WERI-Rb-1 (cell line): ENCODE measurements around the gene LAX1.
A peak's percentile ranks its signal among the peaks of the same experiment; 100 is the strongest.

ENCODE experiments used
- DNase-seq: peaks from one replicate; pipeline ENCODE4 v3.0.0-alpha.2; 2020
- H3K27ac ChIP-seq: fragments of 250-450 bp; sonication (Bioruptor Pico); 2 replicates; pipeline ENCODE4 v1.5.1; 2020; ENCODE audit warnings: mild to moderate bottlenecking, moderate library complexity
- H3K27me3 ChIP-seq: fragments of 250-450 bp; sonication (Bioruptor Pico); 2 replicates; pipeline ENCODE4 v1.5.1; 2021; ENCODE audit warnings: mild to moderate bottlenecking, low read depth, moderate library complexity; ENCODE audit not compliant: insufficient read depth, severe bottlenecking
- H3K36me3 ChIP-seq: fragments of 250-450 bp; sonication (Bioruptor Pico); 2 replicates; pipeline ENCODE4 v1.5.1; 2020; ENCODE audit warnings: mild to moderate bottlenecking, moderate library complexity
- H3K4me3 ChIP-seq: 2 replicates; pipeline ENCODE4 v1.5.1; 2011; ENCODE audit warnings: low read depth, mild to moderate bottlenecking, control low read depth, low read length
- H3K9me3 ChIP-seq: fragments of 250-450 bp; sonication (Bioruptor Pico); 2 replicates; pipeline ENCODE4 v1.5.1; 2021; ENCODE audit warnings: mild to moderate bottlenecking, moderate library complexity; ENCODE audit not compliant: severe bottlenecking
- TF ChIP-seq, protein P1 (sequence below): IDR thresholded peaks from 2 replicates; pipeline ENCODE4 v1.5.1; 2011; ENCODE audit warnings: low read depth, mild to moderate bottlenecking, control low read depth, inconsistent platforms, low read length

Gene LAX1

GRCh38 chr1:203796236-203796605, 31.2 kb downstream of the LAX1 start:
- Histone ChIP-seq H3K36me3 (peaks cover 52% of the 10 kb centered on the region), H3K27ac (peak overlapping the region; percentile 96), H3K27me3 (no peaks in the 10 kb centered on the region), H3K4me3 (peak overlapping the region; percentile 78), H3K9me3 (no peaks in the 10 kb centered on the region)
- TF ChIP-seq, protein P1, sequence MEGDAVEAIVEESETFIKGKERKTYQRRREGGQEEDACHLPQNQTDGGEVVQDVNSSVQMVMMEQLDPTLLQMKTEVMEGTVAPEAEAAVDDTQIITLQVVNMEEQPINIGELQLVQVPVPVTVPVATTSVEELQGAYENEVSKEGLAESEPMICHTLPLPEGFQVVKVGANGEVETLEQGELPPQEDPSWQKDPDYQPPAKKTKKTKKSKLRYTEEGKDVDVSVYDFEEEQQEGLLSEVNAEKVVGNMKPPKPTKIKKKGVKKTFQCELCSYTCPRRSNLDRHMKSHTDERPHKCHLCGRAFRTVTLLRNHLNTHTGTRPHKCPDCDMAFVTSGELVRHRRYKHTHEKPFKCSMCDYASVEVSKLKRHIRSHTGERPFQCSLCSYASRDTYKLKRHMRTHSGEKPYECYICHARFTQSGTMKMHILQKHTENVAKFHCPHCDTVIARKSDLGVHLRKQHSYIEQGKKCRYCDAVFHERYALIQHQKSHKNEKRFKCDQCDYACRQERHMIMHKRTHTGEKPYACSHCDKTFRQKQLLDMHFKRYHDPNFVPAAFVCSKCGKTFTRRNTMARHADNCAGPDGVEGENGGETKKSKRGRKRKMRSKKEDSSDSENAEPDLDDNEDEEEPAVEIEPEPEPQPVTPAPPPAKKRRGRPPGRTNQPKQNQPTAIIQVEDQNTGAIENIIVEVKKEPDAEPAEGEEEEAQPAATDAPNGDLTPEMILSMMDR: no peak
- DNase-seq: peak; percentile 62

GRCh38 chr1:203797216-203797615, 32.2 kb downstream of the LAX1 start:
- Histone ChIP-seq H3K4me3 (no peak overlapping the region), H3K36me3 (peaks cover 60% of the 10 kb centered on the region), H3K9me3 (no peaks in the 10 kb centered on the region), H3K27me3 (no peaks in the 10 kb centered on the region), H3K27ac (no peak overlapping the region)
- DNase-seq: no peak
- TF ChIP-seq, protein P1: no peak

- Histone ChIP-seq H3K9me3 (no peaks in the 10 kb centered on the region), H3K27ac (no peak overlapping the region), H3K4me3 (no peak overlapping the region), H3K36me3 (peaks cover 66% of the 10 kb centered on the region), H3K27me3 (no peaks in the 10 kb centered on the region)
- no peak for DNase-seq
- TF ChIP-seq, protein P1: no peak
Observed at GRCh38 chr1:203797948-203798655, 33.1 kb downstream of the LAX1 start.

DNA sequence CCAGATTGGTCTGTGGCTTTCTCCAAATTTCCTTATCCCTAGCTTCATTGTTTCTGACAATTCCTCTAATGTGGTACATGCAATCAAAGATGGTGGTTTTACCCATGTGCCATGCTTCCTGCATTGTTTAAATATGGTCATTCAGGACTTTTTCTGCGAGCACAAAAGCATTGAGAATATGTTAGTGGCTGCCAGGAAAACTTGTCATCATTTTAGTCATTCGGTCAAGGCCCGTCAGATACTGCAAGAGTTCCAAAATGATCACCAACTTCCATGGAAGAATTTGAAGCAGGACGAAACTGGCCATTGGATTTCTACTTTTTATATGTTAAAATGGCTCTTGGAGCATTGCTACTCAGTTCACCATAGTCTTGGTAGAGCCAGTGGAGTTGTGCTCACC, 34.2 kb downstream of the LAX1 start:
- no peak for DNase-seq
- TF ChIP-seq, protein P1: no peak
- peaks cover 76% of the 10 kb centered on the region for H3K36me3 ChIP-seq
- no peak overlapping the region for H3K4me3 ChIP-seq
- no peaks in the 10 kb centered on the region for H3K9me3 ChIP-seq
- H3K27me3 ChIP-seq: no peaks in the 10 kb centered on the region
- H3K27ac ChIP-seq: no peak overlapping the region

- no peak for DNase-seq
- no peaks in the 10 kb centered on the region for H3K27me3 ChIP-seq
- H3K27ac ChIP-seq: no peak overlapping the region
- no peaks in the 10 kb centered on the region for H3K9me3 ChIP-seq
- peaks cover 85% of the 10 kb centered on the region for H3K36me3 ChIP-seq
- TF ChIP-seq, protein P1: no peak
- no peak overlapping the region for H3K4me3 ChIP-seq
Observed at GRCh38 chr1:203799971-203800370, 35.0 kb downstream of the LAX1 start.

- Histone ChIP-seq H3K27me3 (no peaks in the 10 kb centered on the region), H3K9me3 (no peaks in the 10 kb centered on the region), H3K36me3 (peaks cover 89% of the 10 kb centered on the region), H3K27ac (no peak overlapping the region), H3K4me3 (no peak overlapping the region)
- DNase-seq: no peak
- TF ChIP-seq, protein P1: no peak
Observed at GRCh38 chr1:203805689-203806088, 40.7 kb downstream of the LAX1 start.
